Esophagus squamous epithelium (tissue), 5 donors: ENCODE data around the gene CLOCK. TPM values are rescaled to one million over a fixed set of nuclear protein-coding genes. Genes with fewer than 3 reads are reported as not detected.
"Not testable (repeated sequence)": the region's sequence is repeated elsewhere in the genome, so short reads cannot be mapped to it uniquely, and the experiment has no call there.

ENCODE experiments used
- DNase-seq: peaks from one replicate; lab custom pipeline; 2025; lab: John Stamatoyannopoulos, UW
- H3K27ac ChIP-seq, 4 donors: fragments of 200-600 bp; sonication (generic); one replicate each; pipeline ENCODE4 v1.5.1; 2016 to 2019; ENCODE audit warnings: mild to moderate bottlenecking in 1 of 4
- H3K27me3 ChIP-seq, 4 donors: fragments of 200-600 bp; sonication (generic); 1 replicate in 3 of 4; 2 replicates in 1 of 4; pipeline versions ENCODE4 v1.5.1 to v1.6.0; 2017 to 2021; ENCODE audit warnings: antibody characterized with exemption in 1 of 4
- H3K36me3 ChIP-seq, 3 donors: fragments of 200-600 bp; sonication (generic); one replicate each; pipeline ENCODE4 v1.5.1; 2016 to 2019
- H3K4me1 ChIP-seq, 3 donors: fragments of 200-600 bp; sonication (generic); one replicate each; pipeline ENCODE4 v1.5.1; 2017 to 2019
- H3K4me3 ChIP-seq, 4 donors: fragments of 200-600 bp; sonication (generic); 1 replicate in 3 of 4; 2 replicates in 1 of 4; pipeline ENCODE4 v1.5.1; 2016 to 2019; ENCODE audit warnings: mild to moderate bottlenecking in 2 of 4, moderate library complexity in 1 of 4
- H3K9me3 ChIP-seq, 3 donors: fragments of 200-600 bp; sonication (generic); one replicate each; pipeline ENCODE4 v1.5.1; 2016 to 2019
- CTCF ChIP-seq, 6 experiments: fragments of 450-650 bp in 4 of 6; fragments of 200-600 bp in 2 of 6; sonication (generic) in 2 of 6; IDR thresholded peaks; one replicate each; pipeline ENCODE4 v1.5.1; 2016 to 2019; ENCODE audit warnings: antibody characterized with exemption in 6 of 6, mild to moderate bottlenecking in 4 of 6, moderate library complexity in 4 of 6
- POLR2A ChIP-seq, 4 donors: fragments of 450-650 bp; IDR thresholded peaks; one replicate each; pipeline ENCODE4 v1.6.1; 2017; ENCODE audit warnings: antibody characterized with exemption in 4 of 4, mild to moderate bottlenecking in 4 of 4, moderate library complexity in 3 of 4
- WGBS, 2 donors: methylation state at CpG; one replicate each; pipeline ENCODE4 v1.1.5; 2018; 5-methylcytosine and 5-hydroxymethylcytosine counted together
- intact Hi-C: fragments of 100-400 bp; cut with DNase I; formaldehyde crosslinking; loops from one replicate; pipeline ENCODE4 v1.15.0; 2022
- total RNA-seq, 4 donors: library from RNA; depleted of rRNA; stranded (reverse); fragments of >200 nt; gene quantifications; one replicate each; pipeline ENCODE4 v1.1.0, GENCODE V29; 2016
- donor health status: DM: yes; HTN: yes; CAD: no.

Gene CLOCK, protein sequence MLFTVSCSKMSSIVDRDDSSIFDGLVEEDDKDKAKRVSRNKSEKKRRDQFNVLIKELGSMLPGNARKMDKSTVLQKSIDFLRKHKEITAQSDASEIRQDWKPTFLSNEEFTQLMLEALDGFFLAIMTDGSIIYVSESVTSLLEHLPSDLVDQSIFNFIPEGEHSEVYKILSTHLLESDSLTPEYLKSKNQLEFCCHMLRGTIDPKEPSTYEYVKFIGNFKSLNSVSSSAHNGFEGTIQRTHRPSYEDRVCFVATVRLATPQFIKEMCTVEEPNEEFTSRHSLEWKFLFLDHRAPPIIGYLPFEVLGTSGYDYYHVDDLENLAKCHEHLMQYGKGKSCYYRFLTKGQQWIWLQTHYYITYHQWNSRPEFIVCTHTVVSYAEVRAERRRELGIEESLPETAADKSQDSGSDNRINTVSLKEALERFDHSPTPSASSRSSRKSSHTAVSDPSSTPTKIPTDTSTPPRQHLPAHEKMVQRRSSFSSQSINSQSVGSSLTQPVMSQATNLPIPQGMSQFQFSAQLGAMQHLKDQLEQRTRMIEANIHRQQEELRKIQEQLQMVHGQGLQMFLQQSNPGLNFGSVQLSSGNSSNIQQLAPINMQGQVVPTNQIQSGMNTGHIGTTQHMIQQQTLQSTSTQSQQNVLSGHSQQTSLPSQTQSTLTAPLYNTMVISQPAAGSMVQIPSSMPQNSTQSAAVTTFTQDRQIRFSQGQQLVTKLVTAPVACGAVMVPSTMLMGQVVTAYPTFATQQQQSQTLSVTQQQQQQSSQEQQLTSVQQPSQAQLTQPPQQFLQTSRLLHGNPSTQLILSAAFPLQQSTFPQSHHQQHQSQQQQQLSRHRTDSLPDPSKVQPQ
- 10 to 100 TPM; 15.2 to 39.3 (median 32.6) TPM for total RNA-seq

DNA sequence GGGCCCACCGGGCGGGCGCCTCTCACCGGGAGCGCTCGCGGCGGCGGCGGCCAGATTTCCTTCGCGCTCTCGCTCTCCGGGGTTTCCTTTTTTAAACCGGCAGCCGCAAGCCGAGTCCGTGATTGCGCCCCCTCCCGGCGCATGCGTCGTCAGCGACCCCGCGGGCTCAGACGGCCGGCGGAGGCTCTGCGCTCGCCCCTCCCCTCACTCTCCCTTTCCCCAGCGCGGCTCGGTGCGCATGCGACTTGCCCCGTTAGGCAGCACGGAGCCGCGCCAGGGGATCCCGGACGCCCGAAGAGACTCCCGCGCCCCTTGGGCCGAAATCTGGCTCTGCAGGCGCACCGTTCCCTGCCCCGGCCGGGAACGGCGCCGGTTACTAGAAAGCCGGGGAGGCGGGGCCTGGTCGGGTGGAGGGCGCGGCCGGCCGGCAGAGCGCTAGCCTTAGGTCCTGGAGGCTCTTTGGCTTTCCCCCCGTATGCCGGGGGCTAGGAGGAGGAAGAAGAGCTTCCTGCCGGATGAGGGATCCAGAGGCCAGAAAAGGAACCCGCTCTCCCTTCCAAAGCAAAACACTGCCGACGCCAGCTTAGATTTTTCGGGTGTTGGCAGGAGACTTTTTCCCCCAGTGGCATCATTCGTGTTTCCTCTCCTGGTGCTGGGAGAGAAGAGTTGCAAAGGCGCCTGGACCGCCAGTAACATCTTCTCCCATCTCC lies at the start of gene CLOCK:
Gene CLOCK (minus strand): TSS at position 154 of the 710 bp plus-strand sequence. CDS start 64,124 bp downstream, outside the sequence.
- Histone ChIP-seq H3K4me3 (peak within 1 kb of the TSS; percentile 93 to 99 (median 95)), H3K27ac (peak within 1 kb of the TSS; percentile 99 to 100 (median 99)), H3K4me1 (peaks cover 8 to 57% (median 10%) of the 10 kb centered on the region in 3 donors), H3K9me3 (no peaks in the 10 kb centered on the region), H3K27me3 (no peaks in the 10 kb centered on the region), H3K36me3 (no peaks in the 10 kb centered on the region)
- 0% methylated on average over 3 to 8 of the region's 71 CpGs for WGBS, 2 donors
- TF ChIP-seq POLR2A (IDR thresholded peaks at IDR 0.05) (peak in 3 of 4 donors; percentile 14 to 77 (median 39)), CTCF (IDR thresholded peaks at IDR 0.05) (peak; percentile 15 to 71 (median 60))
- intact Hi-C loops: loop anchor here (5.0 kb wide), 1 partner anchor 200 kb away; the partner anchor contains the start of gene SRD5A3
- peak; percentile 41 for DNase-seq

- DNase-seq: no peak
- 91 to 96% methylated on average over 6 to 18 of the region's 24 CpGs for WGBS, 2 donors
- H3K36me3 ChIP-seq: no peaks in the 10 kb centered on the region
- no peaks in the 10 kb centered on the region for H3K27me3 ChIP-seq
- H3K4me3 ChIP-seq: no peak within 1 kb of the TSS
- H3K4me1 ChIP-seq: no peaks in the 10 kb centered on the region
- H3K9me3 ChIP-seq: peaks cover 0 to 6% (median 0%) of the 10 kb centered on the region in 3 donors
- intact Hi-C loops: no loop called here
- no peak within 1 kb of the TSS for H3K27ac ChIP-seq
- TF ChIP-seq POLR2A (IDR thresholded peaks at IDR 0.05) (no peak), CTCF (IDR thresholded peaks at IDR 0.05) (no peak)
Measured at GRCh38 chr4:55592014-55592413, 45.3 kb upstream of the CLOCK start, which contains the start of gene PDCL2. TSS of gene PDCL2 (minus strand) at chr4:55592245. CDS start at chr4:55592109, 136 bp downstream.

DNA sequence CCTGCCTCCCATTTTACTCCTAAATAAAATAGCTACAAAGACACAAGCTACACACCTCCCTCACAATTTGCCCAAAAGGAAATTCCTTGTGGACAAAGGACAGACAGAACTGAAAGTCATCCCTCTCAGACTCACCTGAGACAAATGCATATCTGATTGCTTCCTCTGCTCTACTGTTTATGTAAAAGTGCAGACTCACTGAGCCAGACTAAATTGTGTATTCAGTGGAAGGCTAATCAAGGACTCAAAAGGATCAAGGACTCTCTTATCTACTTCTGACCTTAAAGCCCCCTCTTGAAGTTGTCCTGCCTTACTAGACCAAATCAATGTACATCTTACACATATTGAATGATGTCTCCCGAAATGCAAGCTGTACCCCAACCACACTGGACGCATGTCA lies 41.5 kb upstream of the CLOCK start:
- 81 to 82% methylated on average over 2 of the region's 2 CpGs for WGBS, 2 donors
- no peaks in the 10 kb centered on the region for H3K27me3 ChIP-seq
- H3K27ac ChIP-seq: no peak overlapping the region
- no peak for DNase-seq
- H3K4me3 ChIP-seq: no peak overlapping the region
- H3K9me3 ChIP-seq: peaks cover 0 to 12% (median 7%) of the 10 kb centered on the region in 3 donors
- no peak for TF ChIP-seq CTCF (IDR thresholded peaks at IDR 0.05)
- TF ChIP-seq POLR2A (IDR thresholded peaks at IDR 0.05): no peak
- intact Hi-C loops: no loop called here
- no peaks in the 10 kb centered on the region for H3K36me3 ChIP-seq
- no peaks in the 10 kb centered on the region for H3K4me1 ChIP-seq

GRCh38 chr4:55582773-55583172 lies 36.1 kb upstream of the CLOCK start:
- DNase-seq, H3K4me1 ChIP-seq, intact Hi-C loops, H3K36me3 ChIP-seq, H3K4me3 ChIP-seq, H3K27ac ChIP-seq, H3K27me3 ChIP-seq: not testable (repeated sequence)
- 100% methylated on average over 2 of the region's 2 CpGs for WGBS, 2 donors
- peaks cover 0 to 11% (median 9%) of the 10 kb centered on the region in 3 donors for H3K9me3 ChIP-seq

DNA sequence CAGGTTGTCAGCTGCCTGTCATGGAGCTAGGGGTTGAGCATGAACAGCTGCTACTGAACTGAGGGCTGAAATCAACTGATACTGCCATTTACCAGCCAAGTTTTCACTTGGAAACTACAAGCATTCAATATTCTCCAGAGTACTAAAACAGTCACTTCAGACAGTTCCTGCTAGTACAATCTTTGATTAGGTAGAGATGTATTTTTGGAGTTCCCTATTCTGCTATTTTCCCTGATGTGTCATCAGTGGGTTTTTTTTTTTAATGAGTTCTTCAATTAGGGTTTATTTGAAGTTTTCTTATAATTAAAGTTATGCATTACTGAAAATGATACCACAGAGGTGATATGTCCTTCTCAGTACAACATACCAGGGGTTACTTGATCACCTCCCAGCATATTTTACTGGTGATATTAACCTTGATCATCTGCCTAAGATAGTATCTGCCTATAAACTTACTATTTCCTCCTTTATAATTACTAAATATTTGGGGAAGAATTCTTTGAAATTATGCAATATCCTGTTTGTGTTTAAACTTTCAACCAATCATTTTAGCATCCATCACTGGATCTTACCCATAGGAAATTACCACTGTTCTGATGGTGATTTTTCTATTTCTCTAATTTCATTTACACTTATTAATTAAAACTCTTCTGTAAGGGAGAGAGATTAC lies 31.8 kb upstream of the CLOCK start:
- peaks cover 4 to 27% (median 26%) of the 10 kb centered on the region in 3 donors for H3K9me3 ChIP-seq
- no peaks in the 10 kb centered on the region for H3K36me3 ChIP-seq
- DNase-seq: no peak
- intact Hi-C loops: no loop called here
- no peak overlapping the region for H3K4me3 ChIP-seq
- no peaks in the 10 kb centered on the region for H3K4me1 ChIP-seq
- no peak overlapping the region for H3K27ac ChIP-seq
- TF ChIP-seq CTCF (IDR thresholded peaks at IDR 0.05): no peak
- TF ChIP-seq POLR2A (IDR thresholded peaks at IDR 0.05): no peak
- H3K27me3 ChIP-seq: no peaks in the 10 kb centered on the region
